NCI-H2107 treated with DMSO at 0.1 percent for 48 hours (cell line): ENCODE results near the gene KIDINS220.
A peak's percentile ranks its signal among the peaks of the same experiment; 100 is the strongest.

ENCODE experiments used
- DNase-seq: peaks from one replicate; lab custom pipeline; 2025; ENCODE audit not compliant: unreplicated experiment; lab: John Stamatoyannopoulos, UW

The KIDINS220 gene

DNA sequence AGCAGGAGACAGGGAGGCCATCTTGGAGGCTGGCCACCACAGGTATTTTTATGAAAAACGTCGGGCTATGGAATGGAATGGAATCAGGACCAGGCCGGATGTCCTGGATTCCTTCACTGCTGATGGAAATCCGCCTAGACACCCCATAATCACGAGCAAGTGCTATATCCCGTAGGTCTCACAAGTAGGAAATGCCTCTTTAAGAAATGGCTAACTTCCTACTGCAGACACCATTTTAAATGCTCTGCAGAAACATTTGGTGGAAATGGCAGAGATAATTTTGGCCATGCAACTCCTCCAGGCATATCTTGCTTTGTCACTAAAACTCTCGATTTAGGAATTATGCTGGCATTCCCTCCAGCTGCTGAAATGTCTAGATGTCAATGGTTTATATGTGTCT is 137.6 kb downstream of the KIDINS220 start:
- no peak for DNase-seq

DNA sequence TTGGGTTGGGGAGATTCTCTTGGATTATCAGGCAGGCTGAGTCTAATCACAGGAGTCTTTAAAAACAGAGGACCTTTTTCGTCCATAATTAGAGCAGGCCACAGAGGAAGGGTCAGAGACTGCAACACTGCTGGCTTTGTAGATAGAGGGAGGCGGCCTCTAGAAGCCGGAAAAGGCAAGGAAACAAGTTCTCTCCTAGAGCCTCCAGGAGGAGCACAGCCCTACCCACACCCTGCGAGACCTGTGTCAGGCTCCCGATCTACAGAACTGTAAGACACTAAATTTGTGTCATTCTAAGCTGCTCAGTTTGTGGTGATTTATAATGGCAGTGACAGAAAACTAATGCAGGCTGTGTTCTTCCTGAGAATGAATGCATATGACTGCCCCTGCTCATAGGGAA is 140.2 kb downstream of the KIDINS220 start:
- no peak for DNase-seq

DNA sequence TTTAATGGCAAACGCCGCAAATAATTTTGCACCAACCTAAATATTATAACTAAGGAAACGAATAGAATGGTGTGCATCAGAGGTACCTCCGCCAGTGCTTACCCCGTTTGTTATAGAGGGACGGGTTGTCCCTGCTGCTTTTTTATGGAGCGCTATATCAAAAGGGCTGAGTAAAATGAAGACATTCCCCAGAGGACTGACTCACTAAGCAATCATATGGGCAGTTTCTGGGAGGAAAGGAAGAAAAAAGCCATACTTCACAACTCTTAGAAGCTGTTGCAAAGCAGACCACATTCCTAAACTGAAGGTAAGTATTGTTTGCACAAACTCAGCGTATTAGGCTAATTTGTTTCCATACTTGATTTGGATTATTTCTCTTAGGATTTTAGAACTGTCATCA is 142.7 kb downstream of the KIDINS220 start:
- DNase-seq = no peak

DNA sequence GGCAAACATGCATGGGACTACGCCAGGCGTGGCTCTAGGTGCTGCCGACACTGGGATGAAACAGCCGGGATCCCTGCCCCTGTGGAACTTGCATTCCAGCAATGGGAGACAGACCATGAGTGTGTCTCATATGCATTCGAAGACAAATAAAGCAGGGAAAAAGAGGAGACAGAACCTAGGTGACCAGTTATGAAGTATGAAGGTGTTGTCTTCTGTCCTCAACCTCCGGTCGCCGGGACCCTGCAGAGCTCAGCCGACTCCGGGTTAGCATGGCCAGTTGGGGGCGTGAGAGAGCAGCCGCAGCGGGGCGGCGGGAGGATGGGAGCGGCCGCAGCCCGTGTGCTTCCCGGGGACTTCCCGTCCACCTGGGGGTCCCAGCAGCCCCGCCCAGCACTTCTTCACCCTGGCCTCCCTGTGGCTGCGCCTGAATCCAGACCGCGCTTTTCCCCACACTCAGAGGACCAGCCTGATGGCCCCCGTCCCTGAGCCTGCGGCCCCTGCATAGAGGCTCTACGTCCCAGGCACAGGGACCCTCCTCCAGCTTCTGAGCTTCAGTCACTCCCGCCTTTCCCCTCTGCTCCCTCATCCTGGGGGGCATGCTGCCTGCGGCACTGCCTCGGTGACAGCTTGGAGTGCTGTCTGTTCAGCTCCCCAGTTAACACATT is 144.1 kb downstream of the KIDINS220 start:
- no peak for DNase-seq

DNA sequence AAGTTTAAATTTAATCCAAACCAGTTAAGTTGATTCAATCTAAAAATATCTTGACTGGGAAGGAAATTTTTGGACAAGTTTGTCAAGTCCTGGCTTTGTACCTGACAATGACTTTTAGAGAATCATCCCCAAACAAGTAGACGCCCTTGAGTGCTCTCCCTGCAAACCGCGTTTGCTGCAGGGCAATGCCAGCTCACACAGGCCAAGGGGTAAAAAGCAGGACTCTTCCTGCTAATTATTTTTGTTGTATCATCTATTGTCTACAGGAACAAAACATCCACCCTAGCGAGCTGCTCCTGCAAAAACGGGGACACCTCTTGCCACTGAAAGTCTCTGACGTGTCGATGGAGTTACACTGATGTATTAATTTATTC is 144.6 kb downstream of the KIDINS220 start:
- no peak for DNase-seq

DNA sequence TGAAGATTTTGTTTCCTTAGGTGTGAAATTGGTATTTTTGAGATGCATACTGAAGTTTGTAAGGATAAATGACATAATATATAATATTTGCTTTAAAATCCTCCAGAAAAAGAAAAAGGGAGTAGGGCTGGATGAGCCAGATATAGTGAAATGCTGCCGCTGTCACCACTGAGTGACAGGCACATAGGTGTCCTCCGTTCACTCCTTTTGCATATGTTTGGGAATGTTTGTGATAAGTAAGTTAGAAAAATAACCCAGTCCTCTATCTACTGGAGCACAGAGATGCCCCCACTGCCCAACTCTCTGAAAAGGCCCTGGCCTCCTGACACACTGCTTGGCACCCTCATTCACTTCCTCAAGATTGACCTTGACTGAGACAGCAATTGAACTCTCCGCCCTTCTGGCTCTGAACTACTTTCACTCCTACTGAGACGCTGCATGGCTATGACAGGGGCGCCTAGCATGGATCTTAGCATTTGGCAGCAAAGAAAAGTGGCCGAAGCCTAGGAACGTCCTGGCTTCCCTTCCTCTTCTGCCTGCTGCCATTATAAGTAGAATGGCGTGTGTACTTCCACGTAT is 145.5 kb downstream of the KIDINS220 start:
- DNase-seq = no peak

DNA sequence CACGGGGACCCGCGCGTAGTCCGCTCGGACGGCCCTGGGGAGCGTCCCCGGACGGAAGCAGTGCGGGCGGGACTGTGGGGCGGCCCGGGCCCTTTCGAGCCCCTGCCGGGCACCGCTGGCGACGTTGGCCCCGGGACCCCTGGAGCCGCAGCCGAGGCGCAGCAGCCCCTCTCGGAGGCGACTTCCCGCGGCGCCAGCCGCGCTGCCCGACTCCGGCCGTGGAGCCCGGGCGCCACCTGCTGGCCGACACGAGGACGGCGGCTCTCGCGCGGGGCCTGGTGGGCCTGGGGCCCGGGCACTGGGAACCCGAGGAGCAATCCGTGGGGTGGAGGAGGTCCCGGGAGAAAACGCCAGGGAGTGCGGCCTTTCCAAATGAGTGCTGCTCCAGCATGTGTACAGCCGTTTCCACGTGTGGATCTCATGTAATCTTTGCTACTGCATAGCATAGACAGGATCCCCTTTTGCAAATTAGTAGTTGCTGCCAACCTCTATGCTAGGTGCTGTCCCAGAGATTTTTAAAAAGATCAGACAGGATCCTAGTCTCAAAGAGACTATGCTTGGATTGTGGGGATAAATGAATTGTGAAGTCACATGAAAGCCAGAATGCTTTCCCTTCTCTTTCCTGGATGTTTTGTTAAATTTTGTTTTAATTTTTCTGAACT is 151.6 kb downstream of the KIDINS220 start:
- DNase-seq = no peak

DNA sequence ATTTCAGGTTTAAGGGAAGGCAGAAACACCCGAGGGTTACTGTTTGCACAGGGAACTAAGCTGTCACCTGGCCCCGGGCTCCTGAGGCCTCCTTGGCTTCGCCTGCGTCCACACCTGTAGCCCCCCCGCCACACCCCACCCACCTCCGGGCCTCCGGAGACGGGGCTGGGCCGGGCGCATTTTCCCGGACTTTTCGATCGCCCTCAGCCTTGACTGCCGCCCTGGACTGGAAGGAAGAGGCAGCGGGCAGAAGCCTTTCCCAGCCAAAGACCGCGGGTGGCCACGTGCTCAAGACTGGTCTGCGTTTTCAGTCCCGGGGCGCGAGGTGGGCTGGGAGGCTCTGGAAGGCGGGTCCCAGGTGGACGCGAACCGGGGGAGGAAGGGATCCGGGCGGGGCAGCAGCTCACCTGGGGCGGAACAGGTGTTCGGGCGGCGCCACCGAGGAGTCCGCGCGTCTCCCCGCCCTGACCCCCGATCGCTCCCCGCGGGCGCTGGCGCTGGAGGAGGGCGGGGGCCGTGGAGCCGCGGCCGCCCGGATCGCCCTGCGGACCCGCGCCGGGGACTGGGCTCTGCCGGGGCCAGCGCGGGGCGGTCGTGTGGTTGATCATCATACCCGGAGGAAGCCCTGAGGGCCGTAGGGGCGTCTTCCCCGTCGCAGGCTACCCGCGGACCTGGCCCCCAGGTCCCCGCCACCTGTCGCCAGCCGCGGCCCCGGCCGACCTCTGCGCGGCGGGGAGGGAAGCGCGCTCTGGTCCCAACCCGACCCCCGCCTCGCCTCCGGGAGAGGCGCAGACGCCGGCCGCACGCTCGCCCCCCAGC is 152.3 kb downstream of the KIDINS220 start:
- peak; percentile 52 for DNase-seq

DNA sequence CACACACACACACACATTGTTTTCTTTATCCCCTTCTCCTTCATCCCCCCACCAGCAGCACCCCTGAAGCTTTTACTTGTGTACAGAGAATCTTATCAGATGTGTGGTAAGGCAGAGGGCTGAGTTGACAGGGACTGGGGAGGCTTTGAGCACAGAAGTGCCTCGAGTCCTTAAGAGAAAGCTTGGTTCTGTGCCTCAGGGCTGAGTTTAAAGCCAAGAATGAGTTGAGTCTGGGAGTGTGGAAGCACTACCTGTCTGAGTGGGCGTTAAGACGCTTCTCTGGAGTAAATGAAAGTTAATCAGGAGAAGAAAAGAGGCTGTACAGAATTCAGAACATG is 152.9 kb downstream of the KIDINS220 start:
- DNase-seq = no peak

DNA sequence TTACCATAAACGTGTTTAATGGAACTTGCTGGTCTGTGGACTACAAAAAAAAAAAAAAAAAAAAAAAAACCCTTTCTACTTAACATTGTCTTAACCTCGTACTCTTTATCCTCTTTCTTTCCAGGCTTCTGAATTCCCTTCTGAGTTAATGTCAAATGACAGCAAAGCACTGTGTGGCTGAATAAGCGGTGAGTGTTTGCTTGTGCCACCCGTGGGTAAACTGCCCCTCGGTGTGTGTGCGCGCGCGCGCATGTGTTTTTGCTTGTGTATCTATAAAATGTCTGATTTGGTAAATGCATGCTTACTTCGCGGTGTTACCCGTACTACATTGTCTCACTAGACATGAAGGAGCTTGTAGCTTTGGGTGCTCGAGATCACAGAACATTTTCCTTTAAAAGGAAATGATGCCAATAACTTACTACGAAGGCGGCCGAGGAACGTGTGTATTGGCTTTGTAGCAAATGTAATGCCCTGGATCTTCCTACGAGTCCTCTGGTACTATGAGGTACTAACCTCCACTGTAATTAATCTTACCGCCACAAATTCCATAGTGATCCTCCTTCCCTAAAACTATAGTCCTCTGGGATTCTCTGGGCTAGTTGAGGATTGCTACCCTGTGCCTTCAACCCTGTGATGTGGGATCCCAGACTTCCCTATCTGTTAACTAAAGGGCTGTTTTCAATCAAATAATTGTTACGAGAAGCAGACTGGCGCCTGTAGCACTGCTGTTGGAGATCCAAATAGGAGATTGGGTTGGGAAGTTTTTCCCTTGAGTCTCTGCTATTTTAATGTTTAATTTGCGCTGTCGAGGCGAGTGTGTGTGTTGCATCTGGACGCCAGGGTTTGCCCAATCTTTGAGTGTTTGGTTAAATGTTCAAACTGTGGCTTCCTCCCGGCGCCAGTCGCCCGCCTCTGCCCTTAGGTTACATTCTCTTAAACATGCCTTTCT is 154.4 kb downstream of the KIDINS220 start:
- DNase-seq = peak; percentile 75

DNA sequence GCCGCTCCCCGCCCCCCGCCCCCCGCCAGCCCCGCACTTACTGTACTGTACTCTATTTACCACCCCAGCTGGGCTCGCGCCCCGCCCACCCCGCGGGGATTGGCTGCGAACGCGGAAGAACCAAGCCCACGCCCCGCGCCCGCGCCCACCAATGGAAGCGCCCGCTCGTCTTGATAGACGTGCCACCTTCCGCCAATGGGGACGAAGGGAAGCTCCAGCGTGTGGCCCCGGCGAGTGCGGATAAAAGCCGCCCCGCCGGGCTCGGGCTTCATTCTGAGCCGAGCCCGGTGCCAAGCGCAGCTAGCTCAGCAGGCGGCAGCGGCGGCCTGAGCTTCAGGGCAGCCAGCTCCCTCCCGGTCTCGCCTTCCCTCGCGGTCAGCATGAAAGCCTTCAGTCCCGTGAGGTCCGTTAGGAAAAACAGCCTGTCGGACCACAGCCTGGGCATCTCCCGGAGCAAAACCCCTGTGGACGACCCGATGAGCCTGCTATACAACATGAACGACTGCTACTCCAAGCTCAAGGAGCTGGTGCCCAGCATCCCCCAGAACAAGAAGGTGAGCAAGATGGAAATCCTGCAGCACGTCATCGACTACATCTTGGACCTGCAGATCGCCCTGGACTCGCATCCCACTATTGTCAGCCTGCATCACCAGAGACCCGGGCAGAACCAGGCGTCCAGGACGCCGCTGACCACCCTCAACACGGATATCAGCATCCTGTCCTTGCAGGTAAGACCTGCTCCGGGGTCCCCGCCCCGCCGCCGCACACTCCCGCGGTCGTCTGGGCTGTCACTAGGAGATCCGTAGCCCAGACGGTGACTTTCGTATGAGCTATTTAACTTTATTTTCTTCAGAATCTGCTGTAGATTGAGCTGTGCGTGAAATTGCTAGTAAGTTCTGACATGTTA is 155.4 kb downstream of the KIDINS220 start, which contains the start of gene ID2:
Gene ID2 (plus strand): TSS at position 271 of the 907 bp plus-strand sequence. CDS start 110 bp downstream, at position 381.
- DNase-seq = peak; percentile 91

DNA sequence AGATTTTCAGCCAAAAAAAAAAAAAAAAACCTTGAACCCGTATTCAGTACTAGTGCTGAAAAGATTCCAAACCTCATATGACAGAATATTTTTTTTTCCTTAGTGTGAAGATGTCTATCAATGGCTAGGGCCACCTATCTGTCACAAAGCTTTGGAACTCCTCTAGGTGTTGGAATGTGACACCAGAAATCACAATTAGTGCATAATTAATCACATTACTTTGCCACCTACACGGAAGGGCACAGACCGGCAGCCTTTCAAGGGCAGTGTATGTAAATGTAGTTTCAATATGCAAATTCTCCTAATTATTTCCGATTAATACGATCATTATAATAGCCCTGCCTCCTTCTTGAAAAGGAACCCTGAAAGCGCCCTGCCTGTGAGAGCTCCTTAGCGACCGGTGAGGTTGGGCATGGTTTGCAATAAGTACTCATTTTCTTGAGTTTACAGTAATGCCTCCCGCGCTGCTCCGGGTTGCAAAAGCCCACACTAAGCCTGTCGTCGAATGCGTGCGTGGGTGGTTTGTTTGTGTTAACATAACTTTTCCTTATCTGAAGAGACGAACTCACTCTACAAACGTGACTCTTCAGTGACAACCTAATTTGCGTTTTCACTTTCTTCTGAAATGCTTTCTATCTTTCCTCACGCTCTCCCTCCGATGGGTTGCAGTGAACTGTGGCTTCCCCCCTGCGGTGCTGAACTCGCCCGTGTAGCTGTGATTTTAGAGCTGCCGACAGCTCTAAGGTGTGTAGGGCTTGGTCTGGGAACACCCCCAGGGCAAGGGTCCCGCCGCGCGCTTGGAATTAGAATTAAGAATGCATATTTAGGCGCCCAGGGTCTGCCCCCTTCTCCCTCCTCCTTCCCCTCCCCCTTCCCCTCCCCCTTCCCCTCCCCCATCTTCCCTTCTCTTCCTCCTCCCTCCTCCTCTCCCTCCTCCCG is 156.3 kb downstream of the KIDINS220 start:
- peak; percentile 69 for DNase-seq

DNA sequence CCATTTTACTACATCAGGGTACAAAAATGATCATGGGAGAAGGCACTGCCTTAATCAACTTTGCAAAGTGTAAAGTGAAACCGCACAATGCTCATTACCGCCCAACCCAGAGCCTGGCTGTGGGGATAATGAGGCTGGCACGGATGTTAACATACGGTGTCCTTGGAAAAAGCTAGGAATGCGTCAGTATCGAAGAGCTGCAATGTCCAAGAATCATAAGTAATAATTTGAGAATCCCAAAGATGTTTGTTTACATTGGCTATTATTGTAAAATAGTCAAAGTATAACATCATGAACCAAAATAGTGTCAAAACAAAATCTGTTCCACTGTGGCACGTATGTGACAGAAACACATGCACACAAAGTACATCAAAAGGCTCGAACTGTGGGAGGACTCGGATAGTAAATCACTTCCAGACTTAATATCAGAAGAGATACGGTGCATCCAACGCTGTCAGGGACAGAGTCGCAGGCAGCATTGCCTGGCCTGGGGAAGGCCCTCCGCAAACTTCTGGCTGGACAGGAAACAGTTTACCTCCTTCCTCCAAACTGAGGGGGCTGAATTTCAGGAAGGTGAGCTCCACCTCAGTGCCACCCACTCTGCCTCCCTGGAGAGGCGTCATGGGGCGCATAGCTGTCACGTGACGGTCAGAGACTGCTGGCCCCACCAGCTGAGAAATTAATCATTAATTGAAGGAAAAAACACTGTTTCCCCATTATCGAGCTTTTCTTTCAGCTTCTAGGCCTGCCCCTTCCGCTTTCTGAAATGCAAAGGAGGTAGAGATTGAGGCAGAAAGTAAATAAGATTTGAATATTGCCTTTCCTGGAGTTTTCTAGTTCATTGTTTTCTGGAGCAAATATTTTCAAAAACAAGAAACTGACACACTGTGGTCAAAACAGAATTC is 157.3 kb downstream of the KIDINS220 start:
- DNase-seq = peak; percentile 47

DNA sequence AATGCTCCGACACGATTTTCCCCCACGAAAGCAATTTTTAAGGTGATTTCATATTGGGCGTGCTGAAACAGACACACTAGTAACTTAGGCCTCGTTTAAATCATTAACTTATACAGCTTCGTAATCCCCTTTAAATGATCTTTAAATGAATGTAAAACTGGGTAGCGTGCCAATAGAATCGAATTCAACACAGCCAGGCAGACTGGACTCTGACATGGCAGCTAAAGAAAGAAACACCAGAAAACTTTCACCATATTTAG is 157.9 kb downstream of the KIDINS220 start:
- no peak for DNase-seq
